GM12878 (cell line): ENCODE measurements around the gene USP10. TPM values are rescaled to one million over a fixed set of nuclear protein-coding genes. Genes with fewer than 3 reads are reported as not detected.

Experiments used
- ATAC-seq: fragments of 200-7000 bp; cut with Tn5 transposase; 3 replicates; pipeline ENCODE4 v1.9.1; 2020; ENCODE audit warnings: mild to moderate bottlenecking, moderate library complexity
- BruUV-seq: library from RNA; stranded (reverse); fragments of 400-500 nt; replicated peaks from 2 replicates; lab custom pipeline; 2021; lab: Mats Ljungman, UMichigan
- CTCF ChIA-PET: fragments of 300-600 bp; sonication (Branson Sonifier 250); formaldehyde crosslinking; extraction: SDS; loops from one replicate; lab custom pipeline; 2021; ENCODE audit warnings: inconsistent platforms; lab: Yijun Ruan, JAX
- POLR2A ChIA-PET: fragments of 350-600 bp; formaldehyde crosslinking; extraction: SDS; loops from one replicate; lab custom pipeline; 2021; ENCODE audit warnings: inconsistent platforms; lab: Charles Lee
- RAD21 ChIA-PET: fragments of 300-600 bp; sonication (Branson Sonifier 250); formaldehyde crosslinking; loops from one replicate; lab custom pipeline; 2023; ENCODE audit warnings: antibody characterized with exemption; ENCODE audit not compliant: unreplicated experiment; lab: Charles Lee
- SMC1A ChIA-PET: fragments of 300-600 bp; sonication (Branson Sonifier 250); formaldehyde crosslinking; loops from one replicate; lab custom pipeline; 2023; ENCODE audit not compliant: unreplicated experiment, uncharacterized antibody; lab: Charles Lee
- DNase-seq: peaks from one replicate; pipeline ENCODE4 v3.0.0-alpha.2; 2011; ENCODE audit warnings: low read depth, low spot score
- FAIRE-seq: peaks from 3 replicates; lab custom pipeline; 2011; peaks lifted over from hg19 to GRCh38; lab: Jason Lieb, UNC
- H2AFZ ChIP-seq: 2 replicates; pipeline ENCODE4 v1.6.0; 2011; ENCODE audit warnings: low read depth, low read length, control low read depth; ENCODE audit not compliant: control insufficient read depth
- H3K27ac ChIP-seq: 2 replicates; pipeline ENCODE4 v1.5.1; 2011; ENCODE audit warnings: control low read depth; ENCODE audit not compliant: control insufficient read depth, insufficient read depth
- H3K27me3 ChIP-seq, 2 experiments: replicated peaks in 1 of 2; 2 replicates each; pipeline versions ENCODE4 v1.6.0 to v1.6.1; 2011; ENCODE audit warnings: low read length in 1 of 2; ENCODE audit not compliant: control insufficient read depth in 2 of 2, insufficient read depth in 2 of 2
- H3K36me3 ChIP-seq, 2 experiments: 2 replicates each; pipeline ENCODE4 v1.5.1; 2011; ENCODE audit warnings: low read length in 1 of 2; ENCODE audit not compliant: control insufficient read depth in 2 of 2, insufficient read depth in 2 of 2
- H3K4me1 ChIP-seq: 2 replicates; pipeline ENCODE4 v1.6.1; 2011; ENCODE audit warnings: mild to moderate bottlenecking, low read length, moderate library complexity, mixed read lengths; ENCODE audit not compliant: control insufficient read depth, insufficient read depth
- H3K4me2 ChIP-seq: 2 replicates; pipeline ENCODE4 v1.6.0; 2011; ENCODE audit warnings: control low read depth; ENCODE audit not compliant: control insufficient read depth, insufficient read depth
- H3K4me3 ChIP-seq: fragments of 200-600 bp; sonication (generic); 2 replicates; pipeline ENCODE4 v1.5.1; 2016
- H3K79me2 ChIP-seq: 2 replicates; pipeline ENCODE4 v1.6.0; 2011; ENCODE audit warnings: low read length; ENCODE audit not compliant: control insufficient read depth, insufficient read depth
- H3K9ac ChIP-seq: 2 replicates; pipeline ENCODE4 v1.8.0; 2011; ENCODE audit warnings: low read length, control low read depth, mixed read lengths; ENCODE audit not compliant: control insufficient read depth, insufficient read depth
- H3K9me3 ChIP-seq: replicated peaks from 3 replicates; pipeline ENCODE4 v1.5.1; 2011; ENCODE audit warnings: mild to moderate bottlenecking, low read length; ENCODE audit not compliant: control insufficient read depth, insufficient read depth
- H4K20me1 ChIP-seq: 2 replicates; pipeline ENCODE4 v1.6.0; 2011; ENCODE audit not compliant: control insufficient read depth, insufficient read depth
- MYB ChIP-seq: fragments of 150-350 bp; IDR thresholded peaks from 2 replicates; pipeline ENCODE4 v1.6.1; 2014; ENCODE audit warnings: mild to moderate bottlenecking, low read depth, low read length, borderline replicate concordance
- RFX5 ChIP-seq: IDR thresholded peaks from 2 replicates; pipeline ENCODE4 v1.6.1; 2011; ENCODE audit warnings: low read depth, low read length, improper control_type of control experiment
- ZNF384 ChIP-seq: IDR thresholded peaks from 2 replicates; pipeline ENCODE4 v1.6.1; 2012; ENCODE audit warnings: low read depth, mild to moderate bottlenecking, low read length, improper control_type of control experiment, borderline replicate concordance
- WGBS: methylation state at CpG from one replicate; pipeline ENCODE4 v1.1.6; 2016; ENCODE audit warnings: low lambda C conversion rate; ENCODE audit not compliant: insufficient replicate concordance, insufficient coverage; ENCODE audit errors: missing lambda C conversion rate; 5-methylcytosine and 5-hydroxymethylcytosine counted together
- in situ Hi-C: fragments of 300-500 bp; cut with MboI; formaldehyde crosslinking; loops from 9 replicates; pipeline ENCODE4 v1.14.3; 2018; ENCODE audit warnings: mixed read lengths
- intact Hi-C: fragments of 100-400 bp; cut with micrococcal nuclease; formaldehyde crosslinking; loops from one replicate; pipeline ENCODE4 v1.14.2; 2022; ENCODE audit not compliant: unreplicated experiment
- polyA plus RNA-seq, 11 experiments: library from polyadenylated mRNA; depleted of rRNA in 4 of 11; unstranded in 6 of 11; stranded (reverse) in 5 of 11; fragments of >200 nt; fragmentation: Nextera tagmentation in 4 of 11; fragmentation: Illumina TruSeq in 1 of 11; extraction: Ambion mirVana in 4 of 11; extraction: Trizol in 1 of 11; gene quantifications; 1 replicate in 1 of 11; 2 replicates in 10 of 11; pipeline versions ENCODE4 v1.2.1 to v1.2.3, GENCODE V29; 2011 to 2016; ENCODE audit warnings: inconsistent platforms in 2 of 11, missing spikeins in 2 of 11, low read depth in 1 of 11
- total RNA-seq, 4 experiments: library from RNA; depleted of rRNA in 3 of 4; stranded (reverse); fragments of >200 nt in 3 of 4; fragmentation: Illumina TruSeq in 1 of 4; extraction: Trizol in 1 of 4; gene quantifications; 2 replicates each; pipeline versions ENCODE4 v1.2.1 to v1.2.3, GENCODE V29; 2013 to 2021
- TF ChIP-seq, protein P1 (sequence below): fragments of 450-650 bp; formaldehyde crosslinking; IDR thresholded peaks from 2 replicates; pipeline ENCODE4 v1.4.0; 2020; ENCODE audit warnings: mild to moderate bottlenecking, moderate library complexity
- TF ChIP-seq, protein P2 (sequence below): fragments of 450-650 bp; formaldehyde crosslinking; IDR thresholded peaks from 2 replicates; pipeline ENCODE4 v1.4.0; 2022; ENCODE audit warnings: mild to moderate bottlenecking, moderate library complexity

The USP10 gene
- total and polyA plus RNA-seq, 10 of the 15 experiments (the other 5 are each of a cell fraction or from before 2014, with no cell fraction given), result 46.1 to 160 (median 105) TPM

DNA sequence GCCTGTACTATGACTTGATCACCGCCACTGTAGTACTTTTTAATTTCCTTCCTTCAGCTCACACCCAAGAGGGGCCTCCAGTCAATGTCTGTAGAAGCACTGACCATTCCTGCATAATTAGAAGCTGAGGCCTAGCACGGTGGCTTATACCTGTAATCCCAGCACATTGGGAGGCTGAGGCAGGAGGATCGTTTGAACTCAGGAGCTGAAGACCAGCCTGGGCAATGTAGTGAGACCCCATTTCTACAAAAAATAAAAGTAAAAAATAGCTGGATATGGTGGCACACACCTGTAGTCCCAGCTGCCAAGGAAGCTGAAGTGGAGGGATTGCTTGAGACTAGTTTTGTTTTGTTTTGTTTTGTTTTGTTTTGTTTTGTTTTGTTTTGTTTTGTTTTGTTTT lies 45.6 kb upstream of the USP10 start (continued):
- TF ChIP-seq ZNF384, result no peak

DNA sequence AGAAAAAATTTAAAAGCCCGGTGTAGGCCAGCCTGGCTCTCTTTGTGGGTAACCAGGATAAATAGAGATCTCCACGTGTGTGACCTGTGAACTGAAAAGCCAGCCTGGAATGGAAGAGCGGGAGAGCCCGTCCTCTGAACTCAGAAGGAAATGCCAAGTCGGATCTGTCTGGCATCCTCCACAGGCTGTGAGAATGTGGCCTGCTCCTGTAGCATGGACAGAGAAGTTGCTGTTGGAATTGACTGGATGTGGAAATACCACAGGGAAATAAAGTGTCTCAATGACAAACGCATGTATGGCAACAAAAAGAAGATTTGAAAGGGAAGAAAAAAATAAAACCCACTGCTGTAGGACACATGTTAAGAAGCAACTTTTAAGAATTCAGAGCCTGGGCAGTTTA lies 44.8 kb upstream of the USP10 start:
- WGBS, result 66% methylated on average over 6 of the region's 6 CpGs
- Histone ChIP-seq H3K9me3 (no peaks in the 10 kb centered on the region), H3K79me2 (peaks cover 7% of the 10 kb centered on the region), H3K27me3 (no peaks in the 10 kb centered on the region), H2AFZ (no peak overlapping the region), H3K4me3 (no peak overlapping the region), H3K27ac (no peak overlapping the region), H3K4me2 (no peak overlapping the region), H3K4me1 (peaks cover 6% of the 10 kb centered on the region), H3K36me3 (peaks cover 17 to 30% of the 10 kb centered on the region in 2 experiments), H4K20me1 (no peaks in the 10 kb centered on the region), H3K9ac (no peak overlapping the region)
- FAIRE-seq, result no peak
- no peak for DNase-seq
- no peak for ATAC-seq
- POLR2A ChIA-PET, result no interaction called here
- SMC1A ChIA-PET, result interaction anchor here (1.7 kb wide), 1 partner anchor 8 kb away, joined by 7 read pairs; no protein-coding TSS in a partner anchor
- CTCF ChIA-PET, result no interaction called here
- intact Hi-C loops (no loop called here), in situ Hi-C loops (no loop called here)
- BruUV-seq, result no TSS peak
- TF ChIP-seq, protein P1, sequence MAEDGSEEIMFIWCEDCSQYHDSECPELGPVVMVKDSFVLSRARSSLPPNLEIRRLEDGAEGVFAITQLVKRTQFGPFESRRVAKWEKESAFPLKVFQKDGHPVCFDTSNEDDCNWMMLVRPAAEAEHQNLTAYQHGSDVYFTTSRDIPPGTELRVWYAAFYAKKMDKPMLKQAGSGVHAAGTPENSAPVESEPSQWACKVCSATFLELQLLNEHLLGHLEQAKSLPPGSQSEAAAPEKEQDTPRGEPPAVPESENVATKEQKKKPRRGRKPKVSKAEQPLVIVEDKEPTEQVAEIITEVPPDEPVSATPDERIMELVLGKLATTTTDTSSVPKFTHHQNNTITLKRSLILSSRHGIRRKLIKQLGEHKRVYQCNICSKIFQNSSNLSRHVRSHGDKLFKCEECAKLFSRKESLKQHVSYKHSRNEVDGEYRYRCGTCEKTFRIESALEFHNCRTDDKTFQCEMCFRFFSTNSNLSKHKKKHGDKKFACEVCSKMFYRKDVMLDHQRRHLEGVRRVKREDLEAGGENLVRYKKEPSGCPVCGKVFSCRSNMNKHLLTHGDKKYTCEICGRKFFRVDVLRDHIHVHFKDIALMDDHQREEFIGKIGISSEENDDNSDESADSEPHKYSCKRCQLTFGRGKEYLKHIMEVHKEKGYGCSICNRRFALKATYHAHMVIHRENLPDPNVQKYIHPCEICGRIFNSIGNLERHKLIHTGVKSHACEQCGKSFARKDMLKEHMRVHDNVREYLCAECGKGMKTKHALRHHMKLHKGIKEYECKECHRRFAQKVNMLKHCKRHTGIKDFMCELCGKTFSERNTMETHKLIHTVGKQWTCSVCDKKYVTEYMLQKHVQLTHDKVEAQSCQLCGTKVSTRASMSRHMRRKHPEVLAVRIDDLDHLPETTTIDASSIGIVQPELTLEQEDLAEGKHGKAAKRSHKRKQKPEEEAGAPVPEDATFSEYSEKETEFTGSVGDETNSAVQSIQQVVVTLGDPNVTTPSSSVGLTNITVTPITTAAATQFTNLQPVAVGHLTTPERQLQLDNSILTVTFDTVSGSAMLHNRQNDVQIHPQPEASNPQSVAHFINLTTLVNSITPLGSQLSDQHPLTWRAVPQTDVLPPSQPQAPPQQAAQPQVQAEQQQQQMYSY (CRISPR knock-in tag), result no peak
- no peak for TF ChIP-seq RFX5
- TF ChIP-seq MYB, result no peak
- TF ChIP-seq, protein P2, sequence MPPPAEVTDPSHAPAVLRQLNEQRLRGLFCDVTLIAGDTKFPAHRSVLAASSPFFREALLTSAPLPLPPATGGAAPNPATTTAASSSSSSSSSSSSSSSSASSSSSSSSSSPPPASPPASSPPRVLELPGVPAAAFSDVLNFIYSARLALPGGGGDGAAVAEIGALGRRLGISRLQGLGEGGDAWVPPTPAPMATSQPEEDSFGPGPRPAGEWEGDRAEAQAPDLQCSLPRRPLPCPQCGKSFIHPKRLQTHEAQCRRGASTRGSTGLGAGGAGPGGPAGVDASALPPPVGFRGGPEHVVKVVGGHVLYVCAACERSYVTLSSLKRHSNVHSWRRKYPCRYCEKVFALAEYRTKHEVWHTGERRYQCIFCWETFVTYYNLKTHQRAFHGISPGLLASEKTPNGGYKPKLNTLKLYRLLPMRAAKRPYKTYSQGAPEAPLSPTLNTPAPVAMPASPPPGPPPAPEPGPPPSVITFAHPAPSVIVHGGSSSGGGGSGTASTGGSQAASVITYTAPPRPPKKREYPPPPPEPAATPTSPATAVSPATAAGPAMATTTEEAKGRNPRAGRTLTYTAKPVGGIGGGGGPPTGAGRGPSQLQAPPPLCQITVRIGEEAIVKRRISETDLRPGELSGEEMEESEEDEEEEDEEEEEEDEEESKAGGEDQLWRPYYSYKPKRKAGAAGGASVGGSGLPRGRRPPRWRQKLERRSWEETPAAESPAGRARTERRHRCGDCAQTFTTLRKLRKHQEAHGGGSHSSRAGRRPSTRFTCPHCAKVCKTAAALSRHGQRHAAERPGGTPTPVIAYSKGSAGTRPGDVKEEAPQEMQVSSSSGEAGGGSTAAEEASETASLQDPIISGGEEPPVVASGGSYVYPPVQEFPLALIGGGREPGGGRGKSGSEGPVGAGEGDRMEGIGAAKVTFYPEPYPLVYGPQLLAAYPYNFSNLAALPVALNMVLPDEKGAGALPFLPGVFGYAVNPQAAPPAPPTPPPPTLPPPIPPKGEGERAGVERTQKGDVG (CRISPR knock-in tag), result no peak
- RAD21 ChIA-PET, result no interaction called here
